Esophagus squamous epithelium (tissue), 4 donors: ENCODE data around the gene KRT2.

Experiments
- CTCF ChIP-seq, 6 experiments: fragments of 450-650 bp in 4 of 6; fragments of 200-600 bp in 2 of 6; sonication (generic) in 2 of 6; IDR thresholded peaks; one replicate each; pipeline ENCODE4 v1.5.1; 2016 to 2019; ENCODE audit warnings: antibody characterized with exemption in 6 of 6, mild to moderate bottlenecking in 4 of 6, moderate library complexity in 4 of 6
- POLR2A ChIP-seq, 4 donors: fragments of 450-650 bp; IDR thresholded peaks; one replicate each; pipeline ENCODE4 v1.6.1; 2017; ENCODE audit warnings: antibody characterized with exemption in 4 of 4, mild to moderate bottlenecking in 4 of 4, moderate library complexity in 3 of 4

GRCh38 chr12:52632656-52633055, 19.4 kb downstream of the KRT2 start:
- TF ChIP-seq CTCF (IDR thresholded peaks at IDR 0.05): no peak
- TF ChIP-seq POLR2A (IDR thresholded peaks at IDR 0.05): no peak
